ELR (cell line): ENCODE results near the gene TTC32.
"Not testable (repeated sequence)": the region's sequence is repeated elsewhere in the genome, so short reads cannot be mapped to it uniquely, and the experiment has no call there.

ENCODE experiments used
- DNase-seq: peaks from one replicate; pipeline ENCODE4 v3.0.0-alpha.2; 2015; ENCODE audit warnings: low read depth

Gene TTC32

DNA sequence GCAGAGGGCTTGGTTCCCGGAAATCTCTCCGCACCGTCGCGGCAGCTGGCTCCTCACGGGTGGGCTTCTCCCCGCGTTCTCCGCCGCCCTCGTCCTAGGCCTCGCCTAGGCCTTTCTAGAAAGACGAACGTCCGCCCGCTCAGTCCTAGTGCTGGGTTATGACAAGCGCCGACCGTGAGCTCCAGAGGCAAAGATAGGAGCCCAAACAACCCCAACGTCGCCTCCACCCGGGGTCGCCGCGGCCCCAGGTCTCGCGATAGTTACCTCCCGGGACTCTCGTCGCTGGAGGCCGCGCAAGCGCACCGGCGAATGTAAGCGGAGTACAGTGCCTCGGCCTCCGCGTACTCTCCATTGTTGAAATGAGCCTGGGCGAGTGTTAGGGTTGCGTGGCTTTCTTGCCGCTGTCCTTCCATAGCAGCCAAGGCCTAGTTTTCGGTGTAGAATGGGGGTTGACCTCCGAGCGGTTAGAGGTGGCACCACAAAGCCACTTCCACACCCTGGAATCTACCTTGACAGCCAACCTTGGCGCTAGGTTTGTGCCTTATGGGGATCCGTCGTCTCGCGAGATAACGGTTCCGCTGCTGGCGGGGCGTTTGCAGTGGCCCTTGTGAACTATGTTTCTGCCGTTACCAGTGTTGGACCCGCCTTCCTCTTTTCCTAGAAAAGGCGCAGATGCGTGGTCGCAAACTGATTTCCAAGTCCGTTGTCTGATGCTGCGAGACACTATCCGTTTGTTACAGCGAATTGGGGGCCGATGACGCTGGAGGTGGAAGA lies at the start of gene TTC32:
TSS of gene TTC32 (minus strand) at position 542 of the 774 bp plus-strand sequence. CDS start at position 413, 129 bp downstream.
- DNase-seq = peak; percentile 94

DNA sequence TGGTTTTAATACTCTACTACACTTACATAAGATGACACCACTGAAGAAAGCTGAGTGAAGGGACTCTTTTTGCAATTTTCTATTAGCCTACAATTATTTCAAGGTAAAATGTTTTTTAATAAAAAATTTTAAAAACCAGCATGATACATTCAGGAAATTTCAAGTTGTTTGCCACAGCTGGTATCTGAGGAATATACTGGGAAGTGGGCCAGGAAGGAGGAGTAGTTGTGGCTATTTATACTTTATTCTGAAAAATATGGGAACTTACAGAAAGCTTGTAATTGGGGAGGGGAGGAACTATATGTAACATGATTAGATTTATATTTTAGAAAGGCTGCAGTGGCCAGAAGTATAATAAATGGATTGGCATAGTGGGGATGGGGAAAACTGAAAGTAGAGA lies 47.3 kb upstream of the TTC32 start:
- no peak for DNase-seq

DNA sequence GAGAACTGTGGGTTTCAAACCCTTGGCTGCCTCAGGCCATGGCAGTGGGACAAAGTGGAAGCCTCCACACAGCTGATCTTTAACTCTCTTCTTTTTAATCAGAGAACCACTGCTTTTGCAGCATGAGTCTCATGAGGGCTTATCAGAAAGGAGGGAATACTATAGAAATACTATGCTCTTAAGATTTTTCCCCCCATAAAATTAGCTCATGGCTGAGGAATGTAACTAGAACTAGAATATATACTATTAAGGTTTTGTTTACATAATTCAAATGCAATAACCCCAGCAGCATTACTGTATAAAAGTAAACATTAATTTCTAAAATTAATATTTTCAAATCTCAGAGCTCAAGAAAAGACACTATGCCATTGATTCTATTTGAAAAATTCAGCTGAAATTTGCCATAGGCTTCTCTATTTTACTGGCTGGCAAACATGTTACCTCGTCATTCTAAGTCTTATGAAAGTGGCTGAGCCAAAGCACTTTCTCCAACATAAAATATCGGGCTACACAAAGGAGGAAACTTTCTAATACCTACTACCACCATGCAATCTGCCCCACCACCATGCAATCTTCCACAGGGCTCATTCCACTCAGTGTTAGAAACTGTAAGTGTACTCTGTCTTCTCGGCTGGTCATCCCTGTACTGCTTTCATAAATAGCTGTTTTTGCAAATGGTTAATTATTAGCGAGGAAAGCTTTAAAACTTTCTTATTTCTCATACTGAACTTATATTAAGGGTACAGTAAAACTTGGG lies 45.6 kb upstream of the TTC32 start:
- DNase-seq = peak; percentile 25

DNA sequence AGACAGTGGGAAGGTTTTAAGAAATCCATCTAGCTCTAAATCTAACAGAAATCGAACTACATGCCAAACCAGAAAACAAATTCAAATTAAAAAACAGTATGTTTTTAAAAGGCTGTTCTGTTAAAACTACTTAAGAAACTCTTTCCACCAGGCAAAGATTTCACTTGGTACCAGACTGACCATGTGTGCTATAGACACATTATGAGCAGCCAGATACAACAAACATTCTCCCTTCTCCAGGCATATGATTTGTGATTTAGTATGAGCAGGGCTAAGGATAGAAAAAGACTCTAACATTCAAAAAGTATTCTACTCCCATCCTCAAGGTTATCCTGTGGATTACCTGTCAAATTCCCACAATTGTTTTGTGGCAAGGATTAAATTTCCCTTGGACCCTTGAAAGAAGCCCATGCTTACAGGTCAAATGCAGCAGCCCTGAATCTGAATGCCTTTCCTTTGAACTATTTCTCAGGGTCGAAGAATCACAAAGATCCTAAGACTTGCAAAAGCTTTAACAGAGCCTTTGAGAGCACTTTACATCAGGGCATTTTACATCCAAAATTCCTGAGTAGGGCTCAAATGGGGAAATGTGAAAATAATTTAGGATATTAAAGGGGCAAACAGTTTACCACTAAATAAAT lies 42.5 kb upstream of the TTC32 start:
- DNase-seq = no peak

DNA sequence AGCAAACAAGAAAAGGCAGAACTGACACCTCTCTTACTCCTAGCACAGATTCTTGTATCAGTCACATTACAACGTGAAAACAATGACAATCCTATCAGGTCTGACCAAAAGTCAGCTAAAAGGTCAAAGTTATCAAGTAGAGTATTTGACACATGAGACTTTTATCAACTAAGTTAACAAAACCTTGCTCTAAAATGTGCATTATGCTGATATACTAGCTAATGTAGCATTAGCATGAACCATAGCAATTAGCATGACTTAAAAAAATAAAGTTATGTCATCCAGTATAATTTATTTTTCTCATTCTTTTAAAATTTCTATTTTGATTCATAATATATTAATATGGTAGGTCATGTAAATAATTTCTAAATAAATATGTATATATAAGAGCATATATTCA lies 41.4 kb upstream of the TTC32 start:
- DNase-seq = no peak

DNA sequence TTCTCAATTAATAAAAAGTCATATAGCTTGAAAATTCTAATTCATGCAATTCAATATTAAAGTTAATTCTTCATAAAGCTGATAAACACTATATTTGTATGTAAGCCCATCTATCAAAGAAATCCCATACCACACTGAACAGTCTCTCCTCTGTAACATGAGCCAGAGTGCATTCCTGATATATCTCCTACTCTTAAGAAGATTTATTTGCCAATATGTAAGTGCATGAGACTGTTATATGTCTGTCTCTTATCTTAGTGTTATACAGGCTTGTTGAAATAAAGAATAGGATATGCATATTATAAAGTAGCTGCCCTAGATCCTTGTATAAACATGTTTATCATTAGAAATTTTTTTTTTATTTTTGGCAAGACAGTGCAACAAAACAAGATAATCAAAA lies 40.4 kb upstream of the TTC32 start:
- DNase-seq = no peak

GRCh38 chr2:19937004-19937403 lies 35.2 kb upstream of the TTC32 start:
- DNase-seq = no peak

DNA sequence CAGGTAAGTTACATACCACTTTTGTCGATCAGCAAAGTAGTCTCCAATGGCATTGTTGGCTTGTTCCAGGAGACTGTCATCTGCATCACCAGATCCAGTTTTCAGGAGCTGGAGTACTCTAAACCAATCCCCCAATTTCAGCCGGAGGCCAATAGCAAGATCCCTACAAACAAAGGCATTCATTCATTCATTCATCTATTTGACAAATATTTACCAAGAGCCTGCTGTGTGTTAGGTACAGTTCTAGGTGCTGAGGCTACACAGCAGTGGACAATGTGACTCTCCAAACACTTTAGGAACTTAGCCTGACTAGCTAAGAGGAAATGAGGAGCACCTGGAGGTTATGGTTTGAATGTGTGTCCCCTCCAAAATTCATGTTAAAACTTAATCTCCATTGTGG lies 34.4 kb upstream of the TTC32 start:
- DNase-seq = no peak

DNA sequence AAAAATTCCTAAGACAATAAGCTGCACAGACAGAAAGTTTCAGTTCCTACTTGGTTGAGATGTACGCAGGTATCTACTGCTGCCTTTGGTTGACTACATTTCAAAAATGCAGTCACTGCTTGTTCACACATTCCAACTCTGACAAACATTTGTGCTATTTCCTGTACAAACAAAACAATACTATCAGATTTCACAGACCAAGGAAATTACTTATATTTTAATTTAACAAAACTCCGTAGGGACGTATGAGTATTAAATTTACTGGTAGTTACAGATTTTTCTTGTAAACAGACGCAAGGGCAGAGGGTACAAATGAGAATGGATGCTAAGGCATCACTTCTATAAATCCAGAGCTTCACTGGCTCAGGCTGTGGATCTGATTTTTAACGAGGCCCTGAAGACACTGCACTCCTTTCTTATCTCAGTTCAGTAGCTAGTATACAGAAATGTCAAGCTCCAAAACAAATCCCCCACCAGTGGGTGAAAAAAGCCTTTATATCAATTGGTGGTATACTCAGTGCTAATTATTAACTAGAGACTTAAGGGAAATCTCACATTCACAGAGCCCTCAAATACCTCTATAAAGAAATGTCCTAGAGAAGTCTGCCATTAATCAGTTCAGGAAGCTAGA lies 31.7 kb upstream of the TTC32 start:
- peak; percentile 82 for DNase-seq

- DNase-seq = no peak
These were observed 31.1 kb upstream of the TTC32 start for GRCh38 chr2:19932928-19933327.

GRCh38 chr2:19929226-19929625 lies 27.4 kb upstream of the TTC32 start:
- no peak for DNase-seq

DNA sequence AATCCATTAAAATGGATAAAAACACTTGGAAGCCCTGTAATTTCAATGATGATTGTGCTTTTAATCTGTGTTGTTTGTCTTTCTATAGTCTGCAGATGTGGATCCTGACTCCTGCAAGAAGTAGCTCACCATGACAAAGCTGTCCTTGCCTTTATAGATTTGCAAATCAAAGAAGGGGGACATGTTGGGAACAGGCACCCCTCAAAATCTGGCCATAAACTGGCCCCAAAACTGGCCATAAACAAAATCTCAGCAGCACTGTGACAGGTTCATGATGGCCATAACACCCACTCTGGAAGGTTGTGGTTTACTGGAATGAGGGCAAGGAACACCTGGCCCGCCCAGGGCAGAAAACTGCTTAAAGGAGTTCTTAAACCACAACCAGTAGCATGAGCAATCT lies 26.0 kb upstream of the TTC32 start:
- not testable (repeated sequence) for DNase-seq

DNA sequence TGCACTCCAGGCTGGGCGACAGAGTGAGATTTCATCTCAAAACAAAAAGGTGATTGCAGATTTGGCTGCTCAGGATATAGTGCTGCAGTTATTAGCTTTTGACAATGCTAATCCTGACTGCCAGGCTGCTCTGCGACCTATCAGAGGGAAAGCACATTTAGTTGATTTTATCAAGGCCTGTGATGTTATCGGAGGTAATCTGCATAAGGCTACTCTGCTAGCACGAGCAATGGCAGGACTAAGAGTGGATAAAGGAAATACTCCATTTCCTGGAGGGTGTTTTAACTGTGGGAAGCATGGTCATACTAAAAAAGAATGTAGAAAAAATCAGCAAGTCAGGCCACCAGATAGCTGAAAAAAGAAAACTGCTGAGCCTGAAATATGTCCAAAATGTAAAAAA lies 22.7 kb upstream of the TTC32 start:
- not testable (repeated sequence) for DNase-seq

DNA sequence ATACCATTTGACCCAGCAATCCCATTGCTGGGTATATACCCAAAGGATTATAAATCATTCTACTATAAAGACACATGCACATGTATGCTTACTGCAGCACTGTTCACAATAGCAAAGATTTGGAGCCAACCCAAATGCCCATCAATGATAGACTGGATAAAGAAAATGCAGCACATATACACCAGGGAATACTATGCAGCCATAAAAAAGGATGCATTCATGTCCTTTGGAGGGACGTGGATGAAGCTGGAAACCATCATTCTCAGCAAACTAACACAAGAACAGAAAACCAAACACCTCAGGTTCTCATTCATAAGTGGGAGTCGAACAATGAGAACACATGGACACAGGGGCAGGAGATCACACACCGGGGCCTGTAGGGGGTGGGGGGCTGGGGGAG lies 20.4 kb upstream of the TTC32 start:
- not testable (repeated sequence) for DNase-seq

DNA sequence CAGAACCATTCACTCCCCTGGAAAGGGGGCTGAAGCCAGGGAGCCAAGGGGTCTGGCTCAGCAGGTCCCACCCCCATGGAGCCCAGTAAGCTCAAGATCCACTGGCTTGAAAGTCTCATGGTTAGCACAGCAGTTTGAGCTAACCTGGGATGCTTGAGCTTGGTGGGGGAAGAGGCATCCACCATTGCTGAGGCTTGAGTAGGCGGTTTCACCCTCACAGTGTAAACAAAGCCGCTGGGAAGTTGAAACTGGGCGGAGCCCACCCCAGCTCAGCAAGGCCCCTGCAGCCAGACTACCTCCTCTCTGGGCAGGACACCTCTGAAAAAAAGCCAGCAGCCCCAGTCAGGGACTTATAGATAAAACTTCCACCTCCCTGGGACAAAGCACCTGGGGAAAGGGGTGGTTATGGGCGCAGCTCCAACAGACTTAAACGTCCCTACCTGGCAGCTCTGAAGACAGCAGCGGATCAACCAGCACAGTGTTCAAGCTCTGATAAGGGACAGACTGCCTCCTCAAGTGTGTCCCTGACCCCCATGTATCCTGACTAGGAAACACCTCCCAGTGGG lies 14.7 kb upstream of the TTC32 start:
- DNase-seq = no peak

DNA sequence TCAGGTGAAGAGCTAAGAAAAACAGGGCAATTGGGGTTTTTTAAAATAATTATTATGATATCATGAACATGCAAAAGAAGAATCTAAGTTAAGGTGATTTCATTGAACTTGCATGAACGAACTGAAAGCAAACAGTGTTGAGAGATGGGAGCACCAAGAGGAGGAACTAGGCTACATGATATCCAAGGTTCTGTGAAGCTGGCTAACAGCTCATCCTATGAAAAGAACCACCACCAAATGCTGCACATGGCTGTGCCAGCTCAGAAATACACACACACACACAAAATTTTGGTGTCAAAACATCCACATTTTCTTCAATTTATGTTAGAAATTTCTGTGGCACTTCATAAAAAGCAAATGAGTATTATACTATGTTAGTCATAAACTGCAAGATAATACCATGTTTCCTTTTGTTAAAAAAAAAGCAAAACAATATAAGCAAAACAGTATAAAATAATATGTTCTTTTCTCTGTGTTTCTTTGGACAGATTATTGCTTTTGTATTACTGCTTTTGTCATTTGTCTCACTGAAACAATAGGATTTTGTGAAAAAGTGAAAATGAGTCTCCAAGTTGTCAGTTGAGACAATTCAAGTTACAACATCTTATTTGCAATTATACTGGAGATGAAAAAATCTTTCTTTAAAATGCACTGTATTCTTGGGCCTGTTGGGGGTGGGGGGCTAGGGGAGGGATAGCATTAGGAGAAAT lies 12.6 kb upstream of the TTC32 start:
- DNase-seq = no peak

DNA sequence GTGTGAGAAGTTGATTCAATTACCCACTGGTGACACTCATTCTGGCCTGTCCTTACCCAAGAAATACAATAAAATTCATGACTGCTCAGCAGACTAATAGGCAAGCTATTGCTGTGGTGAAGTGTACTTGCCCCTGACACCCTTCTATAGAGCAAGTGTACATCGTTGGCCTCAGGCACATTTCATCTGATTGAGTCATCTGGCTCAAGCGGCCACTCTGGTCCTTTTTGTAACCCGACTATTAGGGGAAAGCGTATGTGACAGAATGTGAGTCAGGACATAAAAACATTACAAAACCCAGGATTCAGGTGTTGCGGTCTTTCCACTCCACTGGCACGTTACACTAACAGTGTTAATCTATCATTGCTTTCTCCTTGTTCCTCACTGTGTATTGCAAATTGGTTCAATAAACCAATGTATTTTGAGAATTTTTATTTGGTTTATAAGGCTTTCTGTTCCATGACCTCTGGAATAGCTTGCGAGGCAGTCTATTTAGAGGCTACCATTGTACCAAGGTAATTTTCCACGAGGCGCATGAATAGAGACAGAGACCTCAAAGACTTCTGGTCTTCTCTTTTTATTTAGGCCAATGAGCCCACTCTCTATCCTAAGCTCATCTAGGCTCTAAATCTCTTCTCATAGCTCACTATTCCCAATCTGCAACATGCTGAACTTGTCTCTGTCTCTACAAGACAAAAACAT lies 10.2 kb upstream of the TTC32 start:
- DNase-seq = peak; percentile 98

DNA sequence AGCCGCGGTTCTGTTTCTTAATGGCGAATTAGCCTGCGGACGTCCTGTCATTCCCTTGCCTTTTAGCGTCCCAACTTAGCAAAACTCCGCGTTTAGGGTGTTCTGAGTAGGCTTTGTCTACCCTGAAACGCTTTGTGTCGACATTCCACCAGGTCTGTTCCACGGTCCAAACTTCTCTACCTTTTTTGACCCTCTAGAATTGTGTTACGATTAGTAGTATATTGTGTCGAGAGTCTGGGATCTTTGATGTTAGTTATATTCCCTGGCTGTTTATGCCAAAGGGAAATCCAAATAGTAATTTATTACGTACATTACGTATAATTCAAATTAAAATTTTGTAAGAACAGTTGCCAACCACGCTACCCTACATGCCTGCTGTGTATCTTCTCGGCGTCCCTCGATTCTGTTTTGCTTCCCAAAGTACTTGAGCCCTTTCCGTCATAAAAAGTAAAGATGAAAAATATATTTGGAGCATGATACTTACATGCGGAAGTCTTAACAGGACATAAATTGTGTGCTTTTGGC lies 495 bp upstream of the TTC32 start:
- peak; percentile 46 for DNase-seq

DNA sequence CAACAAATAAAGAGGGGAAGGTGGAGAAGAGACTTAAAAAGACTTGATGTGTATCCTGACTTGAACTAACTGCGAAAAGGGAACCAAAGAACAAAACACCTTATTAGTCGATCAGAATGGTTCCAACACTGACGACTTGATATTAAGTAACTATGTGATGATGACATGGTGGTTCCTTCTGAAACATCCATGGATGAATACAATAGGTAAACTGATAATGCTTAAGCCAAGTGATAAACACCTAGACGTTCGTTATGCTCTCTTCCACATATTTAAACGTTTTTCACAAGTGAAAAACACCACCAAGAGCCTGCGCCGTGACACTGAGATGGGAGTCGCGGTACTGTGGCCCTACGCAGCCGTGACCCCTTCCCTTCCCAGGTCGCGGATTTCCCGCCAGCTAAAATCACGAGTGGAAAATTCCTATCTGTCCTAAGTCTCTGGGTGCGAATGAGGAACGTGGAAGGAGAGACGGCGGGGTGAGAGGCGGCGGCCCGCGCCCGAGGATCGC lies 797 bp downstream of the TTC32 start:
- DNase-seq = peak; percentile 28
